ENCODE data around the gene OPN4.

Gene OPN4

GRCh38 chr10:86711513-86712316 is 57.4 kb downstream of the OPN4 start:
- H3K27me3 Mint-ChIP-seq (ENCODE audit: low read depth), result no peaks in the 10 kb centered on the region
- peak overlapping the region; percentile 85 for H3K4me3 Mint-ChIP-seq
- H3K9me3 Mint-ChIP-seq, result no peaks in the 10 kb centered on the region
- peak; percentile 62 for DNase-seq (ENCODE audit: low spot score)
- H3K27ac Mint-ChIP-seq, result peak overlapping the region; percentile 82
- peaks cover 8% of the 10 kb centered on the region for H3K4me1 Mint-ChIP-seq (ENCODE audit: low read depth)
- H3K36me3 Mint-ChIP-seq (ENCODE audit: low read depth), result no peaks in the 10 kb centered on the region

DNA sequence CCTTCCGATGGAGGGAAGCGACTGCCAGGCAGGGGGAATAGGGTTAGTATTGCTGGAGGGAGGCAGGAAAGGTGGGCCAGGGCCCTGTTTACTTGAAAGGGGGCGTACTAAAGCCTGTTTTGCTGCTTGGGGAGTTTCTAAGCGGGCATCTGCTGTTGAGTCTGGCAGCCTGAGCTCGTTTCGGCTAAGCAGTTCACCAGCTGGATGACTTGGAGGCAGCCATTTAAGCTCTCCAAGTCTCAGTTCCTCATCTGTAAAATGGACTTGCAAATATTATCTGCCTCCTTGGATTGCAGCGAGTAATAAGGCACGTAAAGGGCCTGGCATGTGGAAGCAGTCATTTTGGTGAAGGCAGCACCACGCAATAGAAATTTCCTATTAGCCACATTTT is 58.0 kb downstream of the OPN4 start:
- no peak for DNase-seq (ENCODE audit: low spot score)
- no peaks in the 10 kb centered on the region for H3K36me3 Mint-ChIP-seq (ENCODE audit: low read depth)

GRCh38 chr10:86715156-86715795 is 60.9 kb downstream of the OPN4 start:
- Mint-ChIP-seq H3K36me3 (ENCODE audit: low read depth) (no peaks in the 10 kb centered on the region), H3K9me3 (no peaks in the 10 kb centered on the region), H3K27me3 (ENCODE audit: low read depth) (no peaks in the 10 kb centered on the region), H3K4me3 (no peak overlapping the region), H3K27ac (no peak overlapping the region), H3K4me1 (ENCODE audit: low read depth) (peaks cover 8% of the 10 kb centered on the region)
- DNase-seq (ENCODE audit: low spot score), result no peak

More for the DNA sequence above, 58.0 kb downstream of the OPN4 start:
- Mint-ChIP-seq H3K4me3 (peak overlapping the region; percentile 85), H3K9me3 (no peaks in the 10 kb centered on the region), H3K4me1 (ENCODE audit: low read depth) (peaks cover 8% of the 10 kb centered on the region), H3K27me3 (ENCODE audit: low read depth) (no peaks in the 10 kb centered on the region), H3K27ac (peak overlapping the region; percentile 82)

- H3K9me3 Mint-ChIP-seq, result no peaks in the 10 kb centered on the region
These were observed 61.5 kb downstream of the OPN4 start for GRCh38 chr10:86715836-86716235.

More at GRCh38 chr10:86715836-86716235, 61.5 kb downstream of the OPN4 start:
- no peak overlapping the region for H3K27ac Mint-ChIP-seq
- no peak for DNase-seq (ENCODE audit: low spot score)
- peaks cover 4% of the 10 kb centered on the region for H3K4me1 Mint-ChIP-seq (ENCODE audit: low read depth)
- H3K36me3 Mint-ChIP-seq (ENCODE audit: low read depth), result no peaks in the 10 kb centered on the region
- peaks cover 5% of the 10 kb centered on the region for H3K27me3 Mint-ChIP-seq (ENCODE audit: low read depth)
- H3K4me3 Mint-ChIP-seq, result no peak overlapping the region
